GM23248 (cell line): ENCODE results near the gene BIK. TPM values are rescaled to one million over a fixed set of nuclear protein-coding genes. Genes with fewer than 3 reads are reported as not detected.

ENCODE experiments used
- DNase-seq: peaks from one replicate; pipeline ENCODE4 v3.0.0-alpha.2; 2015
- H2AFZ ChIP-seq: fragments of 200-600 bp; sonication (generic); 2 replicates; pipeline ENCODE4 v1.6.1; 2016; ENCODE audit warnings: antibody characterized with exemption
- H3F3A ChIP-seq: fragments of 200-600 bp; sonication (generic); 2 replicates; pipeline ENCODE4 v1.6.1; 2016; ENCODE audit warnings: mild to moderate bottlenecking, antibody characterized with exemption, mixed run types; ENCODE audit not compliant: insufficient read depth
- H3K27ac ChIP-seq: fragments of 200-600 bp; sonication (generic); 2 replicates; pipeline ENCODE4 v1.5.1; 2016; ENCODE audit warnings: mild to moderate bottlenecking
- H3K27me3 ChIP-seq: fragments of 200-600 bp; sonication (generic); replicated peaks from 2 replicates; pipeline ENCODE4 v1.6.1; 2016; ENCODE audit warnings: mild to moderate bottlenecking; ENCODE audit not compliant: insufficient read depth
- H3K36me3 ChIP-seq: fragments of 200-600 bp; sonication (generic); 2 replicates; pipeline ENCODE4 v1.6.1; 2016; ENCODE audit warnings: low read depth, mild to moderate bottlenecking
- H3K4me1 ChIP-seq: fragments of 200-600 bp; sonication (generic); 2 replicates; pipeline ENCODE4 v1.6.1; 2016; ENCODE audit warnings: mild to moderate bottlenecking; ENCODE audit not compliant: insufficient read depth
- H3K4me2 ChIP-seq: fragments of 200-600 bp; sonication (generic); one replicate; pipeline ENCODE4 v1.6.1; 2016; ENCODE audit warnings: mild to moderate bottlenecking; ENCODE audit not compliant: unreplicated experiment
- H3K4me3 ChIP-seq: fragments of 200-600 bp; sonication (generic); 2 replicates; pipeline ENCODE4 v1.5.1; 2016; ENCODE audit warnings: mild to moderate bottlenecking
- H3K79me2 ChIP-seq: fragments of 200-600 bp; sonication (generic); 2 replicates; pipeline ENCODE4 v1.6.1; 2016; ENCODE audit warnings: mild to moderate bottlenecking; ENCODE audit not compliant: insufficient read depth
- H3K9ac ChIP-seq: fragments of 200-600 bp; sonication (generic); 2 replicates; pipeline ENCODE4 v1.6.1; 2016; ENCODE audit warnings: mild to moderate bottlenecking
- H3K9me2 ChIP-seq: fragments of 200-600 bp; sonication (generic); 2 replicates; pipeline ENCODE4 v1.6.1; 2016; ENCODE audit warnings: mixed run types, mild to moderate bottlenecking, moderate library complexity; ENCODE audit not compliant: insufficient read depth
- H3K9me3 ChIP-seq: fragments of 200-600 bp; sonication (generic); one replicate; pipeline ENCODE4 v1.6.1; 2017; ENCODE audit warnings: low read depth
- H4K20me1 ChIP-seq: fragments of 200-600 bp; sonication (generic); 2 replicates; pipeline ENCODE4 v1.6.0; 2016; ENCODE audit not compliant: insufficient read depth
- EZH2 ChIP-seq: fragments of 200-600 bp; sonication (generic); IDR thresholded peaks from 2 replicates; pipeline ENCODE4 v1.6.1; 2018; ENCODE audit warnings: antibody characterized with exemption, mild to moderate bottlenecking; ENCODE audit not compliant: insufficient read depth, poor library complexity, severe bottlenecking
- EZH2phosphoT487 ChIP-seq: fragments of 200-600 bp; sonication (generic); IDR thresholded peaks from 2 replicates; pipeline ENCODE4 v1.6.1; 2018; ENCODE audit warnings: antibody characterized with exemption, moderate library complexity, mild to moderate bottlenecking, low read depth; ENCODE audit not compliant: insufficient read depth
- WGBS, 2 experiments: methylation state at CpG; one replicate each; pipeline ENCODE4 v1.1.6; 2015 to 2017; ENCODE audit warnings: low lambda C conversion rate in 2 of 2, low coverage in 1 of 2; ENCODE audit errors: missing lambda C conversion rate in 2 of 2; 5-methylcytosine and 5-hydroxymethylcytosine counted together
- in situ Hi-C: fragments of 300-500 bp; cut with MboI; formaldehyde crosslinking; loops from 2 replicates; pipeline ENCODE4 v1.15.0; 2020
- polyA plus RNA-seq: library from polyadenylated mRNA; unstranded; fragments of >200 nt; fragmentation: Nextera tagmentation; extraction: Ambion mirVana; gene quantifications from 2 replicates; pipeline ENCODE4 v1.2.1, GENCODE V29; 2016
- total RNA-seq: library from RNA; depleted of rRNA; stranded (reverse); fragments of >200 nt; shearing (Covaris generic); gene quantifications from 2 replicates; pipeline ENCODE4 v1.2.3, GENCODE V29; 2014

BIK gene
- total and polyA plus RNA-seq, 2 experiments from 2014 or later = not detected

GRCh38 chr22:43172191-43172590 is 61.6 kb downstream of the BIK start:
- H3K27me3 ChIP-seq = no peaks in the 10 kb centered on the region
- H3K4me2 ChIP-seq = no peak overlapping the region
- no peak overlapping the region for H3K9ac ChIP-seq
- no peaks in the 10 kb centered on the region; the same call in 1 of the 2 replicates for H3K36me3 ChIP-seq
- no peaks in the 10 kb centered on the region for H3K4me1 ChIP-seq
- H3F3A ChIP-seq = no peaks in the 10 kb centered on the region
- no peaks in the 10 kb centered on the region for H3K9me2 ChIP-seq
- 95 to 97% methylated on average over 19 of the region's 19 CpGs for WGBS, 2 experiments
- TF ChIP-seq EZH2phosphoT487 (no peak), EZH2 (no peak)
- in situ Hi-C loops = no loop called here
- no peak for DNase-seq
- H4K20me1 ChIP-seq = no peaks in the 10 kb centered on the region
- H2AFZ ChIP-seq = no peak overlapping the region
- H3K4me3 ChIP-seq = no peak overlapping the region
- H3K27ac ChIP-seq = no peak overlapping the region
- H3K9me3 ChIP-seq = no peaks in the 10 kb centered on the region
- H3K79me2 ChIP-seq = no peaks in the 10 kb centered on the region

- TF ChIP-seq EZH2phosphoT487 (no peak), EZH2 (no peak)
- no peaks in the 10 kb centered on the region for H3K9me2 ChIP-seq
- no peaks in the 10 kb centered on the region for H3K79me2 ChIP-seq
- H3K27ac ChIP-seq = no peak overlapping the region
- no peak for DNase-seq
- H3K36me3 ChIP-seq = no peaks in the 10 kb centered on the region; the same call in 1 of the 2 replicates
- in situ Hi-C loops = no loop called here
- WGBS, 2 experiments = 96% methylated on average over 9 of the region's 9 CpGs
- H3K4me2 ChIP-seq = no peak overlapping the region
- no peaks in the 10 kb centered on the region for H3F3A ChIP-seq
- H3K4me3 ChIP-seq = no peak overlapping the region
- no peaks in the 10 kb centered on the region for H4K20me1 ChIP-seq
- H3K9me3 ChIP-seq = no peaks in the 10 kb centered on the region
- no peaks in the 10 kb centered on the region for H3K27me3 ChIP-seq
- H2AFZ ChIP-seq = no peak overlapping the region
- H3K9ac ChIP-seq = no peak overlapping the region
- no peaks in the 10 kb centered on the region for H3K4me1 ChIP-seq
Observed at GRCh38 chr22:43173566-43173965, 63.0 kb downstream of the BIK start.

GRCh38 chr22:43173976-43174720 is 63.6 kb downstream of the BIK start:
- no peak overlapping the region for H3K27ac ChIP-seq
- no peak for DNase-seq
- no peaks in the 10 kb centered on the region for H3K79me2 ChIP-seq
- TF ChIP-seq EZH2phosphoT487 (no peak), EZH2 (no peak)
- H3K9me3 ChIP-seq = no peaks in the 10 kb centered on the region
- no peaks in the 10 kb centered on the region for H3K9me2 ChIP-seq
- no peak overlapping the region for H3K4me3 ChIP-seq
- no peaks in the 10 kb centered on the region for H3F3A ChIP-seq
- in situ Hi-C loops = no loop called here
- no peaks in the 10 kb centered on the region for H4K20me1 ChIP-seq
- H3K4me2 ChIP-seq = no peak overlapping the region
- WGBS, 2 experiments = 96 to 98% methylated on average over 32 to 39 of the region's 39 CpGs
- H3K27me3 ChIP-seq = no peaks in the 10 kb centered on the region
- no peak overlapping the region for H2AFZ ChIP-seq
- no peaks in the 10 kb centered on the region for H3K4me1 ChIP-seq
- no peak overlapping the region for H3K9ac ChIP-seq
- no peaks in the 10 kb centered on the region; the same call in 1 of the 2 replicates for H3K36me3 ChIP-seq

- Histone ChIP-seq H3K27me3 (no peaks in the 10 kb centered on the region), H3K27ac (no peak overlapping the region), H3K4me1 (no peaks in the 10 kb centered on the region), H3K9ac (no peak overlapping the region), H3K9me3 (no peaks in the 10 kb centered on the region), H3K79me2 (no peaks in the 10 kb centered on the region), H3K4me3 (no peak overlapping the region), H2AFZ (no peak overlapping the region), H3K9me2 (no peaks in the 10 kb centered on the region), H4K20me1 (no peaks in the 10 kb centered on the region), H3K36me3 (no peaks in the 10 kb centered on the region; the same call in 1 of the 2 replicates), H3K4me2 (no peak overlapping the region), H3F3A (no peaks in the 10 kb centered on the region)
- no peak for DNase-seq
- in situ Hi-C loops = no loop called here
- TF ChIP-seq EZH2 (no peak), EZH2phosphoT487 (no peak)
- 95 to 100% methylated on average over 9 of the region's 9 CpGs for WGBS, 2 experiments
Observed at GRCh38 chr22:43174941-43175531, 64.5 kb downstream of the BIK start.
